GM12875 (cell line): ENCODE measurements around the gene NRCAM.

Experiments used
- H3K4me3 ChIP-seq: one replicate; pipeline ENCODE4 v1.5.1; 2011; ENCODE audit warnings: low read depth, low read length, control low read depth
- TF ChIP-seq, protein P1 (sequence below): IDR thresholded peaks from 2 replicates; pipeline ENCODE4 v1.5.1; 2011; ENCODE audit warnings: low read depth, mild to moderate bottlenecking, control low read depth, inconsistent platforms, low read length, moderate library complexity, borderline replicate concordance; ENCODE audit not compliant: insufficient read depth

The NRCAM gene

GRCh38 chr7:108376206-108376605, 80.0 kb downstream of the NRCAM start:
- no peak overlapping the region for H3K4me3 ChIP-seq
- TF ChIP-seq, protein P1, sequence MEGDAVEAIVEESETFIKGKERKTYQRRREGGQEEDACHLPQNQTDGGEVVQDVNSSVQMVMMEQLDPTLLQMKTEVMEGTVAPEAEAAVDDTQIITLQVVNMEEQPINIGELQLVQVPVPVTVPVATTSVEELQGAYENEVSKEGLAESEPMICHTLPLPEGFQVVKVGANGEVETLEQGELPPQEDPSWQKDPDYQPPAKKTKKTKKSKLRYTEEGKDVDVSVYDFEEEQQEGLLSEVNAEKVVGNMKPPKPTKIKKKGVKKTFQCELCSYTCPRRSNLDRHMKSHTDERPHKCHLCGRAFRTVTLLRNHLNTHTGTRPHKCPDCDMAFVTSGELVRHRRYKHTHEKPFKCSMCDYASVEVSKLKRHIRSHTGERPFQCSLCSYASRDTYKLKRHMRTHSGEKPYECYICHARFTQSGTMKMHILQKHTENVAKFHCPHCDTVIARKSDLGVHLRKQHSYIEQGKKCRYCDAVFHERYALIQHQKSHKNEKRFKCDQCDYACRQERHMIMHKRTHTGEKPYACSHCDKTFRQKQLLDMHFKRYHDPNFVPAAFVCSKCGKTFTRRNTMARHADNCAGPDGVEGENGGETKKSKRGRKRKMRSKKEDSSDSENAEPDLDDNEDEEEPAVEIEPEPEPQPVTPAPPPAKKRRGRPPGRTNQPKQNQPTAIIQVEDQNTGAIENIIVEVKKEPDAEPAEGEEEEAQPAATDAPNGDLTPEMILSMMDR = peak; percentile 10; the same call in 1 of the 2 replicates

GRCh38 chr7:108375668-108376067, 80.6 kb downstream of the NRCAM start:
- TF ChIP-seq, protein P1 = no peak
- no peak overlapping the region for H3K4me3 ChIP-seq

GRCh38 chr7:108374899-108375298, 81.3 kb downstream of the NRCAM start:
- H3K4me3 ChIP-seq = no peak overlapping the region
- TF ChIP-seq, protein P1 = no peak

GRCh38 chr7:108372618-108373017, 83.6 kb downstream of the NRCAM start:
- H3K4me3 ChIP-seq = no peak overlapping the region
- TF ChIP-seq, protein P1 = no peak

GRCh38 chr7:108370616-108371015, 85.6 kb downstream of the NRCAM start:
- TF ChIP-seq, protein P1 = no peak
- H3K4me3 ChIP-seq = no peak overlapping the region

- TF ChIP-seq, protein P1 = no peak
- H3K4me3 ChIP-seq = no peak overlapping the region
Observed at GRCh38 chr7:108368466-108368865, 87.8 kb downstream of the NRCAM start.

DNA sequence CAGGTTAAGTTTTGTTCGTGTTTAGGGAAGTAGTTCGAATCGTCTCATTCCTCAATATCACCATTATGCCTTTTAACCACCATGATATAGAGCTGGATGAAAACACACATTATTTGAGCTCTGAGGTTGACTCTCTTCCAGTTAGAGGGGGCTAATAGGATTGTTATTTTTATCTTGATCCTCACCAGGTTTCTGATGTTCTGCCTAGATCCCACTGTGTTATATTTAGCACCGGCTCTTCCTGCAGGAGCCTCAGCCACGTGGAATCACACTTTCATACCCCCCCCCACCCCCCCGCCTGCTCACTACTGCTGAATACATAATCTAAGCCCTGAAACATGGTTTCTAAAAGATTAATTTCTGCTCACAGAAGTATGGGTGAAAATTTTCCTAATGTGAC, 88.3 kb downstream of the NRCAM start:
- TF ChIP-seq, protein P1 = no peak
- H3K4me3 ChIP-seq = no peak overlapping the region
